H1 (cell line): ENCODE measurements around the gene OLFML2B.

Experiments used
- ATF3 ChIP-seq: IDR thresholded peaks from 2 replicates; pipeline ENCODE4 v1.6.1; 2011; ENCODE audit warnings: low read depth, mild to moderate bottlenecking, low read length; ENCODE audit not compliant: insufficient read depth
- CEBPB ChIP-seq: IDR thresholded peaks from 2 replicates; pipeline ENCODE4 v1.6.1; 2012; ENCODE audit warnings: low read depth, low read length
- EZH2 ChIP-seq: fragments of 200-600 bp; sonication (generic); IDR thresholded peaks from 2 replicates; pipeline ENCODE4 v1.7.1; 2012; ENCODE audit warnings: low read depth, mild to moderate bottlenecking, moderate library complexity, low read length, inconsistent platforms; ENCODE audit not compliant: severe bottlenecking
- FOSL1 ChIP-seq: IDR thresholded peaks from 2 replicates; pipeline ENCODE4 v1.6.1; 2011; ENCODE audit warnings: mild to moderate bottlenecking, low read depth, low read length, moderate library complexity; ENCODE audit not compliant: insufficient read depth
- MAFK ChIP-seq: IDR thresholded peaks from 2 replicates; pipeline ENCODE4 v1.6.1; 2012; ENCODE audit warnings: low read depth, mild to moderate bottlenecking, improper control_type of control experiment, low read length
- POLR2A ChIP-seq, 2 experiments: IDR thresholded peaks; 1 replicate in 1 of 2; 2 replicates in 1 of 2; pipeline ENCODE4 v1.6.1; 2011; ENCODE audit warnings: low read depth in 2 of 2, low read length in 2 of 2, mild to moderate bottlenecking in 2 of 2; ENCODE audit errors: control extremely low read depth in 1 of 2
- POLR2AphosphoS5 ChIP-seq: IDR thresholded peaks from 2 replicates; pipeline ENCODE4 v1.6.1; 2011; ENCODE audit warnings: low read depth, low read length
- RNF2 ChIP-seq: fragments of 200-900, 300-1000 bp; sonication (generic); IDR thresholded peaks from 2 replicates; pipeline ENCODE4 v1.7.1; 2016; ENCODE audit warnings: borderline replicate concordance, low read depth, mild to moderate bottlenecking, antibody characterized with exemption, low read length; ENCODE audit not compliant: poor library complexity, severe bottlenecking; ENCODE audit errors: missing control alignments
- SIN3A ChIP-seq, 2 experiments: IDR thresholded peaks in 1 of 2; conservative IDR thresholded peaks in 1 of 2; 2 replicates each; pipeline ENCODE4 v1.6.1; 2011 to 2012; ENCODE audit warnings: low read length in 2 of 2, improper control_type of control experiment in 1 of 2, low read depth in 1 of 2, mild to moderate bottlenecking in 1 of 2
- SP2 ChIP-seq: IDR thresholded peaks from 2 replicates; pipeline ENCODE4 v1.6.1; 2012; ENCODE audit warnings: mild to moderate bottlenecking, low read length, inconsistent platforms
- SUZ12 ChIP-seq: fragments of 200-600 bp; sonication (generic); IDR thresholded peaks from 2 replicates; pipeline ENCODE4 v1.6.1; 2012; ENCODE audit warnings: mild to moderate bottlenecking, inconsistent platforms, low read length, moderate library complexity, mixed read lengths
- TAF1 ChIP-seq: IDR thresholded peaks from 2 replicates; pipeline ENCODE4 v1.6.1; 2011; ENCODE audit warnings: mild to moderate bottlenecking, low read depth, low read length
- TAF7 ChIP-seq: optimal IDR thresholded peaks from 2 replicates; pipeline ENCODE3; 2011; ENCODE audit warnings: low read depth, mild to moderate bottlenecking, inconsistent platforms, low read length, moderate library complexity, borderline replicate concordance
- TF ChIP-seq, protein P1 (sequence below), 3 experiments: IDR thresholded peaks; 1 replicate in 2 of 3; 2 replicates in 1 of 3; pipeline versions ENCODE4 v1.5.1 to v1.6.1; 2011; ENCODE audit warnings: low read length in 3 of 3, mild to moderate bottlenecking in 3 of 3, inconsistent platforms in 2 of 3, low read depth in 1 of 3, moderate library complexity in 1 of 3; ENCODE audit not compliant: insufficient read depth in 1 of 3; ENCODE audit errors: control extremely low read depth in 1 of 3

GRCh38 chr1:162004441-162004950 is 19.2 kb downstream of the OLFML2B start:
- TF ChIP-seq SUZ12 (no peak), MAFK (no peak), TAF7 (no peak), POLR2AphosphoS5 (no peak), ATF3 (no peak), POLR2A (IDR thresholded peaks at IDR 0.05; ENCODE audit: control extremely low read depth in 1 of 2, low read depth in 2 of 2, low read length in 2 of 2) (no peak), CEBPB (no peak), FOSL1 (no peak), SP2 (no peak), TAF1 (no peak), EZH2 (no peak), RNF2 (no peak), SIN3A (conservative IDR thresholded peaks at IDR 0.05 in 1 of 2, IDR thresholded peaks at IDR 0.05 in 1 of 2; ENCODE audit: low read depth in 1 of 2, low read length in 2 of 2) (no peak)
- TF ChIP-seq, protein P1, sequence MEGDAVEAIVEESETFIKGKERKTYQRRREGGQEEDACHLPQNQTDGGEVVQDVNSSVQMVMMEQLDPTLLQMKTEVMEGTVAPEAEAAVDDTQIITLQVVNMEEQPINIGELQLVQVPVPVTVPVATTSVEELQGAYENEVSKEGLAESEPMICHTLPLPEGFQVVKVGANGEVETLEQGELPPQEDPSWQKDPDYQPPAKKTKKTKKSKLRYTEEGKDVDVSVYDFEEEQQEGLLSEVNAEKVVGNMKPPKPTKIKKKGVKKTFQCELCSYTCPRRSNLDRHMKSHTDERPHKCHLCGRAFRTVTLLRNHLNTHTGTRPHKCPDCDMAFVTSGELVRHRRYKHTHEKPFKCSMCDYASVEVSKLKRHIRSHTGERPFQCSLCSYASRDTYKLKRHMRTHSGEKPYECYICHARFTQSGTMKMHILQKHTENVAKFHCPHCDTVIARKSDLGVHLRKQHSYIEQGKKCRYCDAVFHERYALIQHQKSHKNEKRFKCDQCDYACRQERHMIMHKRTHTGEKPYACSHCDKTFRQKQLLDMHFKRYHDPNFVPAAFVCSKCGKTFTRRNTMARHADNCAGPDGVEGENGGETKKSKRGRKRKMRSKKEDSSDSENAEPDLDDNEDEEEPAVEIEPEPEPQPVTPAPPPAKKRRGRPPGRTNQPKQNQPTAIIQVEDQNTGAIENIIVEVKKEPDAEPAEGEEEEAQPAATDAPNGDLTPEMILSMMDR (IDR thresholded peaks at IDR 0.05; ENCODE audit: control extremely low read depth in 1 of 3, insufficient read depth in 1 of 3, low read depth in 1 of 3, low read length in 3 of 3), result no peak
